Measurements from ENCODE around the gene FAM163B. TPM values are rescaled to one million over a fixed set of nuclear protein-coding genes. Genes with fewer than 3 reads are reported as not detected.

The FAM163B gene
- total RNA-seq, 2 donors from 2014 or later: not detected

GRCh38 chr9:133599470-133600173 lies 9.6 kb downstream of the FAM163B start:
- no peak for TF ChIP-seq CTCF (IDR thresholded peaks at IDR 0.05)
- H3K36me3 ChIP-seq: no peaks in the 10 kb centered on the region
- H3K4me3 ChIP-seq: no peak overlapping the region
- H3K27ac ChIP-seq: no peak overlapping the region
- no peaks in the 10 kb centered on the region for H3K4me1 ChIP-seq (ENCODE audit: control insufficient read depth in 1 of 2, low read depth in 2 of 2)
- no peaks in the 10 kb centered on the region for H3K27me3 ChIP-seq (replicated peaks; ENCODE audit: insufficient read depth)
- peaks cover 14% of the 10 kb centered on the region for H3K9me3 ChIP-seq
- DNase-seq (ENCODE audit: low spot score) (no peak), ATAC-seq (ENCODE audit: insufficient number of reproducible peaks, low FRiP score, low read depth) (no peak)

GRCh38 chr9:133598978-133599377 lies 10.2 kb downstream of the FAM163B start:
- Histone ChIP-seq H3K27ac (no peak overlapping the region), H3K4me3 (no peak overlapping the region), H3K36me3 (no peaks in the 10 kb centered on the region), H3K9me3 (peaks cover 14% of the 10 kb centered on the region), H3K4me1 (ENCODE audit: control insufficient read depth in 1 of 2, low read depth in 2 of 2) (no peaks in the 10 kb centered on the region), H3K27me3 (replicated peaks; ENCODE audit: insufficient read depth) (no peaks in the 10 kb centered on the region)
- no peak for DNase-seq (ENCODE audit: low spot score)
- TF ChIP-seq CTCF (IDR thresholded peaks at IDR 0.05): no peak
- ATAC-seq (ENCODE audit: insufficient number of reproducible peaks, low FRiP score, low read depth): no peak

GRCh38 chr9:133597316-133597957 lies 11.8 kb downstream of the FAM163B start:
- no peak for DNase-seq (ENCODE audit: low spot score)
- TF ChIP-seq CTCF (IDR thresholded peaks at IDR 0.05): no peak
- H3K27me3 ChIP-seq (replicated peaks; ENCODE audit: insufficient read depth): no peaks in the 10 kb centered on the region
- peaks cover 14% of the 10 kb centered on the region for H3K9me3 ChIP-seq
- no peaks in the 10 kb centered on the region for H3K4me1 ChIP-seq (ENCODE audit: control insufficient read depth in 1 of 2, low read depth in 2 of 2)
- H3K4me3 ChIP-seq: no peak overlapping the region
- no peaks in the 10 kb centered on the region for H3K36me3 ChIP-seq
- ATAC-seq (ENCODE audit: insufficient number of reproducible peaks, low FRiP score, low read depth): no peak
- no peak overlapping the region for H3K27ac ChIP-seq

GRCh38 chr9:133595910-133596309 lies 13.3 kb downstream of the FAM163B start:
- no peak for TF ChIP-seq CTCF (IDR thresholded peaks at IDR 0.05)
- no peak overlapping the region for H3K4me3 ChIP-seq
- no peak overlapping the region for H3K27ac ChIP-seq
- no peaks in the 10 kb centered on the region for H3K27me3 ChIP-seq (replicated peaks; ENCODE audit: insufficient read depth)
- DNase-seq (ENCODE audit: low spot score): no peak
- H3K4me1 ChIP-seq (ENCODE audit: control insufficient read depth in 1 of 2, low read depth in 2 of 2): no peaks in the 10 kb centered on the region
- H3K36me3 ChIP-seq: no peaks in the 10 kb centered on the region
- peaks cover 14% of the 10 kb centered on the region for H3K9me3 ChIP-seq
- no peak for ATAC-seq (ENCODE audit: insufficient number of reproducible peaks, low FRiP score, low read depth)

- H3K27ac ChIP-seq: no peak overlapping the region
- no peaks in the 10 kb centered on the region for H3K4me1 ChIP-seq (ENCODE audit: control insufficient read depth in 1 of 2, low read depth in 2 of 2)
- H3K36me3 ChIP-seq: no peaks in the 10 kb centered on the region
- no peak for TF ChIP-seq CTCF (IDR thresholded peaks at IDR 0.05)
- no peak overlapping the region for H3K4me3 ChIP-seq
- peaks cover 14% of the 10 kb centered on the region for H3K9me3 ChIP-seq
- ATAC-seq (ENCODE audit: insufficient number of reproducible peaks, low FRiP score, low read depth) (no peak), DNase-seq (ENCODE audit: low spot score) (no peak)
- no peaks in the 10 kb centered on the region for H3K27me3 ChIP-seq (replicated peaks; ENCODE audit: insufficient read depth)
These were observed 14.9 kb downstream of the FAM163B start for GRCh38 chr9:133594310-133594709.
